Measurements from ENCODE around the gene CCDC90B.
"Not testable (repeated sequence)": the region's sequence is repeated elsewhere in the genome, so short reads cannot be mapped to it uniquely, and the experiment has no call there.

Gene CCDC90B

GRCh38 chr11:83272627-83273026 lies 13.5 kb downstream of the CCDC90B start:
- no peak for DNase-seq (ENCODE audit: low read depth)
- no peak for TF ChIP-seq CTCF (IDR thresholded peaks at IDR 0.05; ENCODE audit: low read depth, low read length, missing control alignments)
- H3K4me3 ChIP-seq (ENCODE audit: low read depth, low read length): no peak overlapping the region

DNA sequence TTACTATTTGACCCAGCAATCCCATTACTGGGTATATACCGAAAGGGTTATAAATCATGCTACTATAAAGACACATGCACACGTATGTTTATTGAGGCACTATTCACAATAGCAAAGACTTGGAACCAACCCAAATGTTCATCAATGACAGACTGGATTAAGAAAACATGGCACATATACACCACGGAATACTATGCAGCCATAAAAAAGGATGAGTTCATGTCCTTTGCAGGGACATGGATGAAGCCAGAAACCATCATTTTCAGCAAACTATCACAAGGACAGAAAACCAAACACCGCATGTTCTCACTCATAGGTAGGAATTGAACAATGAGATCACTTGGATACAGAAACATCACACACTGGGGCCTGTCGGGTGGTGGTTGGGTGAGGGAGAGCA lies 14.4 kb downstream of the CCDC90B start:
- DNase-seq (ENCODE audit: low read depth); H3K4me3 ChIP-seq (ENCODE audit: low read depth, low read length): not testable (repeated sequence)

- DNase-seq (ENCODE audit: low read depth); H3K4me3 ChIP-seq (ENCODE audit: low read depth, low read length): not testable (repeated sequence)
Observed at GRCh38 chr11:83269080-83269479, 17.1 kb downstream of the CCDC90B start.

DNA sequence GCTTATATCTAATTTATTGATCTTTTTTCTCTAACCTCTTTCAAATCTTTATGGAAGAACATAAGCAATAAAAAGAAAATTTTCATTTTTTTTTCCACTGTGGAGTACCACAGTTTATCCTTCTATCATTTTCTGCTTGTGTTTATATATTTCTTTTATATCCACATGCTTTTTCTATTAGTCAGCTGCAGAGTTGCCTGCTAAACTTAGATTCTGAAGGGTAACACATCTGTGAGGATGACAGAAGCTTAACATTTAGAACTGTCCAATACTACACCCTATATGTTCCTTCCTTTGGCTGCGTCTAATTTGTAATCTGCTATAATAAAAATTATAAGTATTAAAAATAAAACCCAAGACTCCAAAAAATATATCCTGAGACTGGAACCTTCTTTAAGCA lies 20.8 kb downstream of the CCDC90B start:
- no peak for TF ChIP-seq CTCF (IDR thresholded peaks at IDR 0.05; ENCODE audit: low read depth, low read length, missing control alignments)
- no peak for DNase-seq (ENCODE audit: low read depth)
- H3K4me3 ChIP-seq (ENCODE audit: low read depth, low read length): no peak overlapping the region

DNA sequence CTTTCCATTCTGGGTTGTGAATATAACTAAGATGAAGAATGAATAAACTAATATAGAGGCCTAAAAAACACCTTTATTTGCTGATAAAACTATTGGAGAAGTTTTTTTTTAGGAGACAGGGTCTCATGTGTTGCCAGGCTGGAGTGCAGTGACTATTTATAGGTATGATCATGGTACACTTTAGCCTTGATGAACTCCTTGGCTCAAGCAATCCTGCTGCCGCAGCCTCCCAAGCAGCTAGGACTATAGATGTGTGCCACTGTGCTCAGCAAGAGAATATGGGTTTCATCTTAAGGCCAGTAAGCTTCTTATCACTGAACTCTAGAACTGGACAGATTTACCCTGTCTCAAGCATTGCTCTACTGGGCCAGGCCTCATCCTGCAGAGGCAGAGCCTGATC lies 26.6 kb downstream of the CCDC90B start:
- no peak overlapping the region for H3K4me3 ChIP-seq (ENCODE audit: low read depth, low read length)
- DNase-seq (ENCODE audit: low read depth): no peak
- TF ChIP-seq CTCF (IDR thresholded peaks at IDR 0.05; ENCODE audit: low read depth, low read length, missing control alignments): no peak

GRCh38 chr11:83257761-83258168 lies 28.4 kb downstream of the CCDC90B start:
- TF ChIP-seq CTCF (IDR thresholded peaks at IDR 0.05; ENCODE audit: low read depth, low read length, missing control alignments): no peak
- DNase-seq (ENCODE audit: low read depth): no peak
- no peak overlapping the region for H3K4me3 ChIP-seq (ENCODE audit: low read depth, low read length)

DNA sequence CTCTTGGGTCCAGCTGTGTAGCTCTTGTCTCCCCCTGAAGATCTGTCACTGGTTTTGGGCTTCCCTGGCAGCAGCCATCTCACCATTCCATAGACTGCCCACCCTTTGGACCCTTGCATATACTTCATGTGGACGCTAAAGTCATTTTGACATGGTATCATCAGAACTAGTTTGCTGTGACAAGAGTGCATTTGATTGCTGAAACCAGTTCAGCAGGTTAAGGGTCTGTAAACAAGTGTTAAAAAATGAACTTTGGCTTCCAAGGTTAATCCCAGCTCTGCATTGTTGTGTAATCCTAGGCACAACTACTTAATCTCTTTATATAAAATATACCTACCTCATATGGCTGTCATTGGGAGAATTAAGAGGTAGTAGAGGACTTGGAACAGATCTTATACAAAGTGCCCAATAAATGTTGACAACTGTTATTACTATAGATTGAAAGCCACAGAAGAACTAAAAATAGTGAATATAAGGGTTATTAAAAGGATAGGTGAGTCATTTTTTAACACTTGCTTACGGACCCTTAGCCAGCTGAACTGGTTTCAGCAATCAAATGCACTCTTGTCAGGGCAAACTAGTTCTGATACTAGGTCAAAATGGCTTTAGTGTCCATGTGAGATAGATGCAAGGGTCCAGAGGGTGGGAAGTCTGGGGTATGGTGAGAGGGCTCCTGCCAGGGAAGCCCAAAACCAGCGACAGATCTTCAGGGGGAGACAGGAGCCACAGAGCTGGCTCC lies 29.4 kb downstream of the CCDC90B start:
- H3K4me3 ChIP-seq (ENCODE audit: low read depth, low read length): no peak overlapping the region
- TF ChIP-seq CTCF (IDR thresholded peaks at IDR 0.05; ENCODE audit: low read depth, low read length, missing control alignments): no peak
- no peak for DNase-seq (ENCODE audit: low read depth)

DNA sequence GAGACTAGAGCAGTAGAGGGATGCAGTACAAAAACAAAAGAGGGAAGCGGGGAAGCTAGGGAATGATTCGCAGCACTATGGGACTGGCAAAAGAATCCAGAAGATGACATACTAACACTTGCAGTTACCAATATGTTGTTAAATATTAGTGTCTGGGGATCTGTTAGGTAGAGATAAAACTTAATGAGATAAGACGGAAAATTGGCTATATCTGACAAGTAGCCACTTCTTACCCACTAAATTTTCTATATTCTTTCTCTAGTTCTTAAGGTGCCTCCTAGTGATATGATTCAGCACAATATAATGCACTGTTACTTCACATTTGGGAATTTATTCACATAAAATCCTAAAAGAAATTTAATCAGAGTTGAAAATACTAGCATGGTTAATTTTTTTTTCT lies 30.8 kb downstream of the CCDC90B start:
- no peak for TF ChIP-seq CTCF (IDR thresholded peaks at IDR 0.05; ENCODE audit: low read depth, low read length, missing control alignments)

More for the DNA sequence above, 30.8 kb downstream of the CCDC90B start:
- no peak for DNase-seq (ENCODE audit: low read depth)
- H3K4me3 ChIP-seq (ENCODE audit: low read depth, low read length): no peak overlapping the region
